Stimulated activated CD4-positive, alpha-beta T cell treated with anti-CD3 and anti-CD28 coated beads, Interleukin-15, amount 100 ng/mL, for 1 hour (primary cell): ENCODE results near the gene ANKRD55.
A peak's percentile ranks its signal among the peaks of the same experiment; 100 is the strongest.
"Not testable (repeated sequence)": the region's sequence is repeated elsewhere in the genome, so short reads cannot be mapped to it uniquely, and the experiment has no call there.

Experiments used
- DNase-seq, 2 donors: peaks; one replicate each; pipeline ENCODE4 v3.0.0-alpha.2; 2020; ENCODE audit warnings: low read depth in 1 of 2, low spot score in 1 of 2

ANKRD55 gene

GRCh38 chr5:56108246-56108645, 124.9 kb downstream of the ANKRD55 start:
- DNase-seq = no peak

- DNase-seq = no peak
These were observed 126.3 kb downstream of the ANKRD55 start for GRCh38 chr5:56106837-56107236.

GRCh38 chr5:56105511-56106291, 127.4 kb downstream of the ANKRD55 start:
- no peak for DNase-seq

GRCh38 chr5:56102889-56103288, 130.2 kb downstream of the ANKRD55 start:
- DNase-seq = no peak

- not testable (repeated sequence) for DNase-seq
These were observed 130.9 kb downstream of the ANKRD55 start for GRCh38 chr5:56102207-56102606.

- DNase-seq = no peak
These were observed 131.9 kb downstream of the ANKRD55 start for GRCh38 chr5:56101180-56101579.

GRCh38 chr5:56100439-56101176, 132.5 kb downstream of the ANKRD55 start:
- no peak for DNase-seq

GRCh38 chr5:56099346-56099745, 133.8 kb downstream of the ANKRD55 start:
- DNase-seq = no peak

- no peak for DNase-seq
These were observed 136.1 kb downstream of the ANKRD55 start for GRCh38 chr5:56097055-56097454.

- DNase-seq = no peak
These were observed 137.5 kb downstream of the ANKRD55 start for GRCh38 chr5:56095579-56096102.

GRCh38 chr5:56094579-56095361, 138.4 kb downstream of the ANKRD55 start:
- peak; percentile 25 to 56 for DNase-seq

GRCh38 chr5:56093970-56094369, 139.2 kb downstream of the ANKRD55 start:
- no peak for DNase-seq

- no peak for DNase-seq
These were observed 141.0 kb downstream of the ANKRD55 start for GRCh38 chr5:56092115-56092514.

GRCh38 chr5:56091664-56092063, 141.5 kb downstream of the ANKRD55 start:
- DNase-seq = no peak

GRCh38 chr5:56090793-56091460, 142.2 kb downstream of the ANKRD55 start:
- no peak for DNase-seq

GRCh38 chr5:56088967-56089829, 143.9 kb downstream of the ANKRD55 start:
- DNase-seq = no peak

- DNase-seq = no peak
These were observed 144.6 kb downstream of the ANKRD55 start for GRCh38 chr5:56088431-56088949.

- no peak for DNase-seq
These were observed 147.9 kb downstream of the ANKRD55 start for GRCh38 chr5:56085193-56085592.

- DNase-seq = no peak
These were observed 149.8 kb downstream of the ANKRD55 start for GRCh38 chr5:56083286-56083854.
